GM21526 (cell line): ENCODE measurements around the gene TNPO3.

Experiments used
- ATAC-seq: cut with Tn5 transposase; IDR thresholded peaks from one replicate; pipeline ENCODE4 v1.9.1; 2021; ENCODE audit warnings: moderate library complexity; ENCODE audit not compliant: unreplicated experiment, low FRiP score

The TNPO3 gene

DNA sequence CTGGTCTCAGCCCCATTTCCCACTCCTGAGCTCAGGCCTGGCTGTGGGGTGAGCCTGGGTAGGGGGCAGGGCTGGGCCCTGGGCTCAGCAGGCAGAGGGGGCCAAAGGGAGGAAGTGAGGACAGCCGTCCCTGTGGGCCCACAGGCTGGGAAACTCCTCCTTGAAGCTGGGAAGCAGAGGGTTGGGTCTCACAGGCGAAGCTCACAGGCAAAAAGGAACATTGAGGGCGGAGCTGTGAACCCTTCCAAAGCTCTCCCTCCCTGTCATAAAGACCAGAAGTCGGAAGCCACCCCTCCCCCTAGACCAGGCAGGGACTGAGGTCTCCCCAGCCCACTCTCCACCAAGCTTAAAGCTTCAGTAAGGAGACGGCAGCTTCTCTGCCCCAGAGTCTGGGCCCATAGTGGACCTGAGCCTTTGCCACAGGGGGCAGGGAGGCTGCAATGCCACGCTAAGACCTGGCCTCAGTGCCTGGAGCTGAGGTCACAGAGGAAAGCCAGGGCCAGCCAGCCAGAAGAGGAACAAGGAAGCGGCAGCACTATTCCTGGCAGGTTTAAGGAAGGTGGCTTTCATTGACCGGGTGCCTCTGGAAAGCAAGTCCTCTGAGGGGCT, 143.4 kb downstream of the TNPO3 start:
- ATAC-seq, result no peak

DNA sequence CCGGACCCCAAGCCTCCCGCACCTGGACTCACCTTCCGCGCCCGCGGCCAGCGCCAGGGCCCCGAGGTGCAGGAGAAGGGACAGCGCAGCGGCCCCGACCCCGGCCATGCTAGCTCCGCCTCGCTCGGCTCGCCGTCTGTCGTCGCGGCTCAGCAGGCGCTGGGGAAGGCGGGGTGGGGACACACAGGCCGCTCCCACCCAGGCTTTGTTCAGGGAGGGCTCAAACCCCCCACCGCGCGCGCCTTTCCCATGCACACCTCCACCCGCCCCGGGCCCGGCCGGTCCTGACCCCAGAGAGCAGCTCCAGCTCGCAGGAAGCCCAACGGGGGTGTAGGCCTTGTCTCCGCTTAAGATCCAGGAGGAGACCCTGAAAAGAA, 144.4 kb downstream of the TNPO3 start, which contains the start of gene KCP:
KCP (minus strand) TSS at position 141 of the 377 bp plus-strand sequence; CDS start at position 108, 33 bp downstream.
- no peak for ATAC-seq

DNA sequence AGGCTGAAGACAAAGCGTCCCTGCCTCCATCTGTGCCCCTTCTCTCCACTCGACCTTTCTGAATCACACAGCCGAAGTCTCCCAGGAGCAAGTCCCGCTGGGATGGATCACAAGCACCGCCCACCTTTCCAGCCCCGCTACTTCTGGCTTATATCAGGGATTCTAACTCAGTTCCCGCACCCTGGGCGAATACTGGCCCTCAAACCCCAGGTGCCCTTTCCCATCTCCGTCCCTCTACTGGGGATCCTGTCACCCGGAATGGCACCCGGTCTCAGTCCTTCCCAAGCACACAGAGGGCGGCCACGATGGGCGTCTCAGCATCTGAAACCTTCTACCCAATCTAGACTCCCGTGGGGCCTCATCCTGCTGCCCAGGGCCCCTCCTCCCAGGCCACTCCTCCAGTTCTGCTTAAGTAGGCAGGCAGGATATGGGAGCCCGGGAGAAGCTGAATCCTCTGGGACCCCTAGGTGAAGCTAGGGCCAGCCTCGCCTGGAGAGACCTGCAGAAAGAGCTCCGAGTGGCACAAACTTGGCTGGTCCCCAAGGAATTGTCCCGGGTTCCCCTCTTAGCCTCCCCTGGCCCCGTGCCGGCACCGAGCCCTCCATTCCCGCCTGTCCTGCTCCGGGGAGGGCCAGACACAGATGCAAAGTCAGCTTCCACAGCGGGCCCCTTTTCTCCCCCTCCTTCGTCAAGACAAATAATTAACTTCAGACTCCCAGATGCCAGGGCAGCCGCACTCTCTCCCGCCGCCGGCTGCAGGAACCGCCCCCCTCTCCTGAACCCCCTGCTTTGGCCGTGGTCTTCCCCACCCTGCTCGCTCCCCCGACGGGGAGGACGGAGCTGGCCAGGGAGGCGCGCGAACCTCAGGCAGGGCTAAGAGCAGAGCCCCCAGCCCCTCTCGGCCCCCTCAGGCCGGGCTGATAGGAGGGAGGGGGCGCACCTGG, 145.0 kb downstream of the TNPO3 start:
- no peak for ATAC-seq

DNA sequence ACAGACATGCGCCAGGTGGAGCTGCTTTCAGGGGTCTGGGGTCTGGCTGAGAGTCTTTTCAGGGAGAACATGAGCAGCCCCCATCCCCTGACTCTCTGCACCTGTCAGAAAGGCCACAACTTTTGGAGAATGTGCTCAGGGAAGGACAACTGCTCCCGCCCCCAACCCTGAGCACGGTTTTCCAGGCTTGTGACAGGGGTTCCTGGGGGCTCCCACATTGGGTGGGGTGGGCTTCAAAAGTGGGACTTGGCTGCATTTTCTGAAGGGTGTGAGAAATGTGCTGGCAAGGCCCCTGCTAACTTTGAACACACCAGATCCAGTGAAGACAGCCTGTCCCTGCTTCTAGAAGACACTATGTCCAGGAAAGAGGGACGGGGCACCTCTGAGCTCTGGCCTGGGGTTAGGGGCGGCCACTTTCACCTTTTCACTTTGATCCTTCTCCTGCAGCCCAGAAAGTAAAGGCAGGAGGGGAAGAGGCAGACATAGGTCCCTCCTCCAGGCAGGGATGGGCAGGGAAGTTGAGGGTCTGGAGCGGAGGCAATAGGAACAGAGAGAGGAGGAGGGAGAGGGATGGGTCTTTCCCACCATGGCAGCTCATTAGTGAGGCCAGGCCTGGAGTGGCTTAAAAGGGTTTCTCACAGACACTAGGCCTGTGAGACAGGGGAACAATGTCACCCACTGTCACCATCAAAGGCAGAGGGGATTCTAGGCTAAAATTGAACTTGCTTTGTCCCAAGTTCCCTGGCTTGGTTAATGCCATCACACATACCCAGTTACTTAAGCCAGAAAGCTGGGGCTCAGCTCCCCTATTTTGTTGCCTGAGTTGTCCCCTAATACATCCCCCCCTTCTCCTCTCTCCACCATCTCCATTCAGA, 145.9 kb downstream of the TNPO3 start:
- no peak for ATAC-seq

DNA sequence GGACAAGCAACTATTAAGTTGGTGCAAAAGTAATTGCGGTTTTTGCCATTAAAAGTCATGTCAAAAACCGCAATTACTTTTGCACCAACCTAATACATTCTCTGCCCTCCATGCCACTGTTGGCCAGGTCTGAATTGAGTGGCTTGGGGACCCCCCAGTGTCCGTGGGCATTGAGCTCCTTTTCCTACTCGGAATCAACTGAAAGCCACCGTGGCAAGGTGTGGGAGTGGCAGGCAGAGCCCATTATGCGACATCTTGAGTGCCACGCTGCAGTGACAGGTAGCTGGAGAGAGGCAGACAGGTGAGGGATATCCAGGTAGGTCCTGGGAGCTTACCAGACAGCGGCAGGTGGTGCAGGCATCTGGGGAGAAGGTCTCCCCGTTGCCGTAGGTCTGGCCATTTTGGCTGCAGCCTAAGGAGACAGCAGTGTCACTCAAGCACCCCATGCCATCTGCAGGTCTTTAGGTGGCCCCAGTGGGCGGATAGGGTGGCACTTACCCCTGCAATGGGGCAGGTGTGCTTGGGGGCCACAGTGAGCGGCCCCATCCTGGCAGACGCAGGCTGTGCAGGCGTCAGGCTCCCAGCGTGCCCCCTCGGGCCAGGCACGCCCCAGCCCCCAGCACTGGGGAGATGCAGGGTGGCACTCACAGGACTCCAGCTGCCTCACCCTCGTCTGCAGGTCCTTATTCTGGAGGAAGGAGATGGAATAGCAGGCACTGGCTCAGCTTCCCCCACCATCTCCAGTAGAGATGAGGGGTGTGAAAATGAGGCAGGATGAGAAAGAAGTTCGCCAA, 147.9 kb downstream of the TNPO3 start:
- ATAC-seq, result no peak

DNA sequence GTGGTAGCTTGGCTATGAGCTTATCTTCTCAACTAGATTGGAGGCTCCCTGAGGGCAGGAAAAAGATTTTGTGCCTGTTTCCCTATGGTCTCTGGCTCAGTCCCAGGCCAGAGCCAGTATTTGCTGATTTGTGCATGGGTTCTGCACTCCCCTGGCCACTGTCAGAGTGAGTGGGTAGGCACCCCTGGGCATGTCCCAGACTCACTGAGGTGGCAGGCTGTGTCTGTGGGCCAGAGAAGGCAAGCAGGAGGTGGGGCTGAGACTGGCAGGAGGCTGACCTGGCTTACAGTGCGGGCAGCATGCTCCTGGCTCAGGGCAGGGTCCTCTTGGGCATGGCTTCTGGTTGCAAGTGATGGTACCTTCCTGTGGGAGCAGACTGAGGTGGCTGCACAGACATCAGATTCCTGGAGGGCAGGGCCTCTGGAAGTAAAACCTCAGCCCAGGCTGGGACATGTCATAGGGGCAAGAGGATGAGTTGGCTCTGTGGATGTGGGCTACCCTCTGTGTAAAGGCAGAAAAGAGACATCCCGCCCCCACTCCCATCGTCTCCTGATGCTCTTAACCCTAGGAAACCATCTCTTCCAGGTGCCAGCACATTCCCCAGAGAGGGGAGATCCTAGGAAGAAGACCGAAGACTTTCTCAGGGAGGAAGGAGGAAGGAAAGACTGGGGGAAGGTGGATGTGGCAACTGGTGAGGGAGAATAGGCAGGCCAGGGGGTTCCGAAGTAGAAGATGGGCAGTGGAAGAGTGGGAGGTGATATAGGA, 148.7 kb downstream of the TNPO3 start:
- ATAC-seq, result no peak

DNA sequence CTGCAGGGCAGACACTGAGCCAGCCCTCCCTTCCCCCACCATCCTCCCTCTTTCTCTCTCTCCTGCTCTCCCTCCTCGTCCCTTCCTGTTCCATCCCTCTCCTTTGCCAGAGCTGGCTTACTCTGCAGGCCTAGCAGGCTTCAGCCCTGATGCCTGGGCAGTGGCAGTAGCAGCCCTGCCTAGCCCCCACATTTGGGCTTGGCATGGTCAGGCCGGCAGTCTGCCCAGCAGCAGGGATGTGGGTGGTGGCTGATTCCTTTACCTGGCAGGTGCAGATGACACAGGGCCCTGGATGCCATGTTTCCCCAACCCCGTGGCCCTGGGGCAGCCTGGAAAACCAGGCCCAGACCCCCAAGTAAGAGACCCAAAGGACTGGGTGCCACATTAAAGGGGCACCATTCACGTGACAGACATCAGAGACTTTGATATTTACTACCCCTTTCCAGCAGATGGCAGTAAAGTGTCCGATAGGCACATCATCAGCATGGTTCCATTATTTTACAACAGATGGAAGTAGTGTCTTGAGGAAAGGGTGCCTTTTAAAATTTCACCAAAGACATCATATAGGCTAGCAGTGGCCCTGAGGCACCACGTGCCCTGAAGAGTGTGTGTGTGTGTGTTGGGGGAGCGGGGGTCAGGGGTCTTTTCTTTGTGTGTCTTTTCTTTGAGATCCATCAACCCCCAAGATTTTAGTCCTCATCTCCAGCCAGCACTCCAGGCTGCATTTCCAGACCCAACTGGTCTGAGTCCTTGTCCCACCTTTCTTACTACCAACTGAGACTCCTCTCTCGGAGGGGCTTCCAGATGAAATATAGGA, 150.3 kb downstream of the TNPO3 start:
- no peak for ATAC-seq
